Upper lobe of left lung (tissue), 6 donors: ENCODE measurements around the gene TMEM198. TPM values are rescaled to one million over a fixed set of nuclear protein-coding genes. Genes with fewer than 3 reads are reported as not detected.

Source experiments
- ATAC-seq, 2 donors: fragments of 200-7000 bp; cut with Tn5 transposase; one replicate each; pipeline ENCODE4 v1.9.1; 2022; ENCODE audit warnings: mild to moderate bottlenecking in 2 of 2, moderate library complexity in 2 of 2; ENCODE audit not compliant: low FRiP score in 2 of 2
- DNase-seq, 2 donors: peaks; one replicate each; pipeline ENCODE4 v3.0.0-alpha.2; 2019 to 2020
- H3K27ac ChIP-seq, 4 donors: fragments of 200-600 bp; sonication (generic); one replicate each; pipeline ENCODE4 v1.5.1; 2016 to 2019
- H3K27me3 ChIP-seq, 4 donors: fragments of 200-600 bp; sonication (generic); one replicate each; pipeline ENCODE4 v1.5.1; 2017 to 2019
- H3K36me3 ChIP-seq, 4 donors: fragments of 200-600 bp; sonication (generic); one replicate each; pipeline ENCODE4 v1.5.1; 2016 to 2019
- H3K4me1 ChIP-seq, 4 donors: fragments of 200-600 bp; sonication (generic); one replicate each; pipeline ENCODE4 v1.5.1; 2018 to 2019
- H3K4me3 ChIP-seq, 4 donors: fragments of 200-600 bp; sonication (generic); one replicate each; pipeline ENCODE4 v1.5.1; 2017 to 2019; ENCODE audit warnings: mild to moderate bottlenecking in 2 of 4, moderate library complexity in 1 of 4
- H3K9me3 ChIP-seq, 4 donors: fragments of 200-600 bp; sonication (generic); one replicate each; pipeline ENCODE4 v1.5.1; 2018 to 2019
- EP300 ChIP-seq, 4 donors: sonication (generic); formaldehyde crosslinking; IDR thresholded peaks; one replicate each; pipeline ENCODE4 v1.5.1; 2017; ENCODE audit warnings: antibody characterized with exemption in 4 of 4, control low read depth in 2 of 4
- POLR2A ChIP-seq, 4 donors: fragments of 450-650 bp; IDR thresholded peaks; one replicate each; pipeline ENCODE4 v1.5.1; 2016 to 2017; ENCODE audit warnings: antibody characterized with exemption in 4 of 4, mild to moderate bottlenecking in 2 of 4
- POLR2AphosphoS5 ChIP-seq, 2 donors: sonication (generic); formaldehyde crosslinking; IDR thresholded peaks; one replicate each; pipeline ENCODE4 v1.5.1; 2017; ENCODE audit warnings: antibody characterized with exemption in 2 of 2
- WGBS, 2 donors: methylation state at CpG; one replicate each; pipeline ENCODE4 v1.1.5; 2017 to 2018; 5-methylcytosine and 5-hydroxymethylcytosine counted together
- total RNA-seq, 6 donors: library from RNA; depleted of rRNA in 4 of 6; stranded (reverse); fragments of >200 nt in 4 of 6; gene quantifications; one replicate each; pipeline versions ENCODE4 v1.1.0 to v1.2.1, GENCODE V29; 2016 to 2021
- TF ChIP-seq, protein P1 (sequence below), 6 experiments: fragments of 450-650 bp in 4 of 6; fragments of 200-600 bp in 2 of 6; sonication (generic) in 2 of 6; IDR thresholded peaks; one replicate each; pipeline ENCODE4 v1.5.1; 2016 to 2019; ENCODE audit warnings: antibody characterized with exemption in 6 of 6
- donor health status: DM: no; HTN: no; CAD: no; lungs with moderate emphysema.
- donor health status: DM: no; HTN: yes; CAD: no; lungs with severe emphysema.

TMEM198 gene
- total RNA-seq, 6 donors from 2014 or later = 1.9 to 12.6 (median 4.2) TPM

DNA sequence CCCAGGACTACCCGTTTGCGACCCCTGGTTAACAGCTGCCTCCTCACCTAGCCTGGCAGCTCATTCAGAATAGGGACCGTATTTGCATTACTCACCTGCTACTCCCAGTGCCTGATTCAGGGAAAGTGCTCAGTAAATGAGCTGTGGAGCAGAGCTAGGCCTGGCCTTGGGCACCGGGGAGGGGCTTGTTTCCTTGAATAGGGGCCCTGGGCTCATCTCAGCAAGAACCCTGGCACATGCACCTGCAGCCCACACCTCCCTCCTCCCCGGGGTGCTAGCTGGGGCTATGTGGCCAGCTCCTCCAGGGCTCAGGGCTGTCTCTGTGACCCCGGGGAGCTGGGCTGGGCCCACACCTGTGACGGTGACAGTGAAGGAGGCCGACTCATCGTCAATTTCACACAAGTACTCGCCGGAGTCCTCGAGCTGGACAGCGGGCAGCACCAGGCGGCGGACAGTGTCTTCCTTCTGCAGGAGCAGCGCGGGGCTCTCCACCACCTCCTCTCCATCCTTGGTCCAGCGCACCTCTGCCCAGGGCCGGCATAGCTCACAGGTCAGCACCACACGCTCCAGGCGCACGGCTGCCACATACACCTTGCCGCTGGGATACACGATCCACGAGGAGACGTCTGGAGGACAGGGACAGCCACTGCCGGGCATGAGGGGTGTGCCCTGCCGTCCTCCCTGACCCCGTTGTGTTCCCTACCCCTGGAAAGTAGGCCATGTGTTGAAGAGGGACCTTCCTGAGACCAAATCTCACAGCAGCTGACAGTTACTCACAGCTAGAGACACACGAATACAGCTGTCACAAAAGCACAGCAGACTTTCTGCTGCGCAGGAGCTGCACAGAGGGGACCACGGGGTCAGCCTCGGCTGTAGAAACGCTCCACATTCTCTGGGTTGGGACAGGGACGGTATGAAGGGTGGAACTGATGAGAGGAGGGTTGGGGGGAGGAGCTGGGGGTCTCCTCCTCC, 18.5 kb downstream of the TMEM198 start:
- H3K36me3 ChIP-seq = peaks cover 0 to 13% (median 3%) of the 10 kb centered on the region in 4 donors
- DNase-seq (peak in 1 of 2 donors; percentile 79), ATAC-seq (no peak)
- 83 to 89% methylated on average over 21 to 35 of the region's 35 CpGs for WGBS, 2 donors
- no peak overlapping the region for H3K4me3 ChIP-seq
- H3K9me3 ChIP-seq = no peaks in the 10 kb centered on the region
- no peak overlapping the region for H3K27ac ChIP-seq
- no peaks in the 10 kb centered on the region for H3K27me3 ChIP-seq
- TF ChIP-seq EP300 (IDR thresholded peaks at IDR 0.05) = no peak
- no peak for TF ChIP-seq POLR2AphosphoS5 (IDR thresholded peaks at IDR 0.05)
- TF ChIP-seq POLR2A (IDR thresholded peaks at IDR 0.05) = no peak
- TF ChIP-seq, protein P1, sequence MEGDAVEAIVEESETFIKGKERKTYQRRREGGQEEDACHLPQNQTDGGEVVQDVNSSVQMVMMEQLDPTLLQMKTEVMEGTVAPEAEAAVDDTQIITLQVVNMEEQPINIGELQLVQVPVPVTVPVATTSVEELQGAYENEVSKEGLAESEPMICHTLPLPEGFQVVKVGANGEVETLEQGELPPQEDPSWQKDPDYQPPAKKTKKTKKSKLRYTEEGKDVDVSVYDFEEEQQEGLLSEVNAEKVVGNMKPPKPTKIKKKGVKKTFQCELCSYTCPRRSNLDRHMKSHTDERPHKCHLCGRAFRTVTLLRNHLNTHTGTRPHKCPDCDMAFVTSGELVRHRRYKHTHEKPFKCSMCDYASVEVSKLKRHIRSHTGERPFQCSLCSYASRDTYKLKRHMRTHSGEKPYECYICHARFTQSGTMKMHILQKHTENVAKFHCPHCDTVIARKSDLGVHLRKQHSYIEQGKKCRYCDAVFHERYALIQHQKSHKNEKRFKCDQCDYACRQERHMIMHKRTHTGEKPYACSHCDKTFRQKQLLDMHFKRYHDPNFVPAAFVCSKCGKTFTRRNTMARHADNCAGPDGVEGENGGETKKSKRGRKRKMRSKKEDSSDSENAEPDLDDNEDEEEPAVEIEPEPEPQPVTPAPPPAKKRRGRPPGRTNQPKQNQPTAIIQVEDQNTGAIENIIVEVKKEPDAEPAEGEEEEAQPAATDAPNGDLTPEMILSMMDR (IDR thresholded peaks at IDR 0.05) = no peak
- H3K4me1 ChIP-seq = peaks cover 5 to 12% (median 9%) of the 10 kb centered on the region in 4 donors

DNA sequence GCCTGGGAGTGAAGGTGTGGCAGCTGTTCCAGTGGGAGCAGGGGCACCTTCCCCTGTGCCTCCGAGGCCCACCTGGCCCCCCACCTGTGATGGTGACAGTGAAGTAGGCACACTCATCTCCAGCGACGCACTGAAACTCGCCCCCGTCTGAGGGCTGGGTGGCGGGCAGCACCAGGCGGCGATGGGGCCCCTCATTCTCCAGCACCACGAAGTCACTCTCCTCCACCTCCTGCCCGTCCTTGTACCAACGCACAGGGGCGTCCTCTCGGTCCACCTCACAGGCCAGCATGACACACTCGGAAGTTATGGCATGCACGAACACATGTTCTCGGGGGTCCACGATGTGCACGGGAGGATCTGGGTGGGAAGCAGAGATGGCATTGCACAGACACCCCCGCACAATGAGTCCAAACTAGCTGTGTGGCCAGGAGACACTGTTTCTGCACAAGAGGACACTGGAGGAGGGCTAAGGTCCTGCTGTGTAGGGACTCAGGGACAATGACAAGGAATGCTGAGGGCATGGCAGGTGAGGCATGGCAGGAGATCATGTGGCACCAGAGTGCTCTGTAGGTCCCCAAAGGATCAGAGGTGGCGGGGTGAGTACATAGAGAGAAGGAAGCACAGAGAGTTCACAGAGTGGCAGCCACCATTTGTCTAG, 19.6 kb downstream of the TMEM198 start:
- Histone ChIP-seq H3K36me3 (peaks cover 0 to 13% (median 3%) of the 10 kb centered on the region in 4 donors), H3K27me3 (no peaks in the 10 kb centered on the region), H3K4me3 (no peak overlapping the region), H3K27ac (no peak overlapping the region), H3K4me1 (peaks cover 5 to 12% (median 9%) of the 10 kb centered on the region in 4 donors), H3K9me3 (no peaks in the 10 kb centered on the region)
- no peak for TF ChIP-seq POLR2A (IDR thresholded peaks at IDR 0.05)
- no peak for TF ChIP-seq POLR2AphosphoS5 (IDR thresholded peaks at IDR 0.05)
- TF ChIP-seq, protein P1 (IDR thresholded peaks at IDR 0.05) = no peak
- 93% methylated on average over 18 to 20 of the region's 20 CpGs for WGBS, 2 donors
- ATAC-seq (no peak), DNase-seq (peak in 1 of 2 donors; percentile 68)

GRCh38 chr2:219565130-219566080, 21.6 kb downstream of the TMEM198 start:
- Histone ChIP-seq H3K27me3 (no peaks in the 10 kb centered on the region), H3K36me3 (peaks cover 0 to 13% (median 3%) of the 10 kb centered on the region in 4 donors), H3K9me3 (no peaks in the 10 kb centered on the region), H3K4me1 (peaks cover 3 to 12% (median 8%) of the 10 kb centered on the region in 4 donors), H3K27ac (no peak overlapping the region), H3K4me3 (no peak overlapping the region)
- no peak for TF ChIP-seq EP300 (IDR thresholded peaks at IDR 0.05)
- 86 to 89% methylated on average over 19 to 21 of the region's 21 CpGs for WGBS, 2 donors
- DNase-seq = no peak
- ATAC-seq = no peak

DNA sequence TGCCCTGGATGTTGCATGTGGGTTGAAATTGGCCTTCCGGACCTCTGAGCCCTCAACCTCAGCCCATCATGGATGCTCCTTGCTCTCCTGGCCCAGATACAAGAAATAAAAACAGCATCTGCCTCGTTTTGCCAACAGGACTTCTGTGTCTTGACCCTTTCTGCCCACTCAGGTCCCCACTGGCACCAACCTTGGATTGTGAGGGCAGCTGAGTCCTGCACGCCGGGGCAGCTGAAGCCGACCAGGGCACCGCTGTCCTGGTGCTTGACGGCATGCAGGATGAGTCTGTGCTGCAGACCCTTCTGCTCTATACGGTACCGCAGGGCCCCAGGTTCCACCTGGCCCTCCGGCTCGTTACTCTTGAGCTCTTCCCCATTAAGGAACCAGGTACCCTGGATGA, 22.8 kb downstream of the TMEM198 start:
- no peak overlapping the region for H3K4me3 ChIP-seq
- 81 to 96% methylated on average over 2 to 9 of the region's 11 CpGs for WGBS, 2 donors

More for the DNA sequence above, 22.8 kb downstream of the TMEM198 start:
- ATAC-seq (no peak), DNase-seq (peak in 1 of 2 donors; percentile 49)
- peaks cover 0 to 21% (median 10%) of the 10 kb centered on the region in 4 donors for H3K4me1 ChIP-seq
- TF ChIP-seq, protein P1 (IDR thresholded peaks at IDR 0.05) = no peak
- no peak for TF ChIP-seq EP300 (IDR thresholded peaks at IDR 0.05)
- no peak for TF ChIP-seq POLR2A (IDR thresholded peaks at IDR 0.05)
- no peak for TF ChIP-seq POLR2AphosphoS5 (IDR thresholded peaks at IDR 0.05)
- H3K36me3 ChIP-seq = peaks cover 0 to 13% (median 3%) of the 10 kb centered on the region in 4 donors
- H3K27me3 ChIP-seq = peaks cover 0 to 4% (median 0%) of the 10 kb centered on the region in 4 donors
- no peak overlapping the region for H3K27ac ChIP-seq
- no peaks in the 10 kb centered on the region for H3K9me3 ChIP-seq
